ENCODE results near the gene FMNL1.

Gene FMNL1

GRCh38 chr17:45258981-45259380 is 37.3 kb downstream of the FMNL1 start:
- DNase-seq (ENCODE audit: low read depth) = no peak

- no peak for DNase-seq (ENCODE audit: low read depth)
These were observed 38.6 kb downstream of the FMNL1 start for GRCh38 chr17:45260204-45260783.

- peak; percentile 54 for DNase-seq (ENCODE audit: low read depth)
These were observed 40.2 kb downstream of the FMNL1 start, which contains the start of gene SPATA32 for GRCh38 chr17:45261577-45262515. SPATA32 (minus strand) TSS chr17:45262094; CDS start chr17:45262016, 78 bp downstream.

GRCh38 chr17:45262516-45263476 is 41.1 kb downstream of the FMNL1 start:
- DNase-seq (ENCODE audit: low read depth) = no peak

GRCh38 chr17:45263477-45263860 is 41.8 kb downstream of the FMNL1 start:
- no peak for DNase-seq (ENCODE audit: low read depth)

GRCh38 chr17:45264430-45264829 is 42.7 kb downstream of the FMNL1 start:
- DNase-seq (ENCODE audit: low read depth) = no peak

- no peak for DNase-seq (ENCODE audit: low read depth)
These were observed 43.3 kb downstream of the FMNL1 start for GRCh38 chr17:45264988-45265387.

GRCh38 chr17:45265821-45266220 is 44.1 kb downstream of the FMNL1 start:
- DNase-seq (ENCODE audit: low read depth) = no peak

- DNase-seq (ENCODE audit: low read depth) = no peak
These were observed 44.8 kb downstream of the FMNL1 start for GRCh38 chr17:45266372-45266926.

- no peak for DNase-seq (ENCODE audit: low read depth)
These were observed 45.9 kb downstream of the FMNL1 start for GRCh38 chr17:45267436-45268055.

- no peak for DNase-seq (ENCODE audit: low read depth)
These were observed 48.2 kb downstream of the FMNL1 start for GRCh38 chr17:45269912-45270311.

- no peak for DNase-seq (ENCODE audit: low read depth)
These were observed 49.2 kb downstream of the FMNL1 start for GRCh38 chr17:45270828-45271418.

- no peak for DNase-seq (ENCODE audit: low read depth)
These were observed 49.9 kb downstream of the FMNL1 start for GRCh38 chr17:45271603-45272002.

GRCh38 chr17:45273551-45273957 is 51.9 kb downstream of the FMNL1 start:
- no peak for DNase-seq (ENCODE audit: low read depth)

GRCh38 chr17:45274033-45274432 is 52.3 kb downstream of the FMNL1 start:
- no peak for DNase-seq (ENCODE audit: low read depth)

- DNase-seq (ENCODE audit: low read depth) = no peak
These were observed 54.3 kb downstream of the FMNL1 start for GRCh38 chr17:45276031-45276430.

GRCh38 chr17:45277216-45277849 is 55.6 kb downstream of the FMNL1 start:
- DNase-seq (ENCODE audit: low read depth) = peak; percentile 86

GRCh38 chr17:45277992-45278391 is 56.3 kb downstream of the FMNL1 start:
- DNase-seq (ENCODE audit: low read depth) = no peak

- no peak for DNase-seq (ENCODE audit: low read depth)
These were observed 58.2 kb downstream of the FMNL1 start for GRCh38 chr17:45279898-45280297.
